Adrenal gland (tissue), 12 donors: ENCODE measurements around the gene EIF4G3. TPM values are rescaled to one million over a fixed set of nuclear protein-coding genes. Genes with fewer than 3 reads are reported as not detected.

Experiments
- DNase-seq, 7 donors: peaks; one replicate each; pipeline ENCODE4 v3.0.0-alpha.2; 2019 to 2020
- H3K27ac ChIP-seq, 5 donors: fragments of 200-600 bp; sonication (generic) in 4 of 5; 1 replicate in 3 of 5; 2 replicates in 2 of 5; pipeline versions ENCODE4 v1.5.1 to v1.8.0; 2016 to 2020; ENCODE audit warnings: mild to moderate bottlenecking in 1 of 5
- H3K27me3 ChIP-seq: fragments of 200-600 bp; 2 replicates; pipeline ENCODE4 v1.8.0; 2021
- H3K36me3 ChIP-seq, 2 donors: fragments of 200-600 bp; replicated peaks in 1 of 2; 1 replicate in 1 of 2; 2 replicates in 1 of 2; pipeline versions ENCODE4 v1.5.1 to v1.8.0; 2018 to 2022
- H3K4me1 ChIP-seq, 2 donors: fragments of 200-600 bp; replicated peaks in 1 of 2; 1 replicate in 1 of 2; 2 replicates in 1 of 2; pipeline versions ENCODE4 v1.5.1 to v1.8.0; 2018 to 2021
- H3K4me3 ChIP-seq, 4 donors: fragments of 200-600 bp; sonication (generic) in 3 of 4; one replicate each; pipeline ENCODE4 v1.5.1; 2016 to 2018
- H3K9me3 ChIP-seq, 3 donors: fragments of 200-600 bp; sonication (generic) in 1 of 3; replicated peaks in 1 of 3; 1 replicate in 2 of 3; 2 replicates in 1 of 3; pipeline versions ENCODE4 v1.5.1 to v1.8.0; 2016 to 2021
- CTCF ChIP-seq, 6 experiments: fragments of 450-650 bp in 4 of 6; fragments of 200-600 bp in 2 of 6; sonication (generic) in 1 of 6; IDR thresholded peaks; 1 replicate in 5 of 6; 2 replicates in 1 of 6; pipeline versions ENCODE4 v1.5.1 to v1.8.0; 2016 to 2021; ENCODE audit warnings: antibody characterized with exemption in 6 of 6, mild to moderate bottlenecking in 2 of 6, moderate library complexity in 1 of 6
- POLR2A ChIP-seq, 2 donors: fragments of 450-650 bp; IDR thresholded peaks; one replicate each; pipeline ENCODE4 v1.6.1; 2017; ENCODE audit warnings: antibody characterized with exemption in 2 of 2, mild to moderate bottlenecking in 2 of 2, moderate library complexity in 1 of 2
- WGBS, 4 donors: extraction: QIAGEN DNeasy Blood & Tissue Kit in 2 of 4; methylation state at CpG; one replicate each; pipeline versions ENCODE4 v1.1.5 to v1.1.7; 2013 to 2017; 5-methylcytosine and 5-hydroxymethylcytosine counted together
- intact Hi-C, 2 donors: fragments of 100-400 bp; cut with DNase I; formaldehyde crosslinking; loops; one replicate each; pipeline versions ENCODE4 v1.14.1 to v1.15.0; 2022 to 2023
- polyA plus RNA-seq, 3 donors: library from polyadenylated mRNA; stranded (reverse); fragments of 200-250 nt in 2 of 3; fragments of 350-450 nt in 1 of 3; fragmentation: Illumina TruSeq in 1 of 3; extraction: RNeasy Lipid Tissue Mini Kit (QIAGEN cat#74804) in 1 of 3; gene quantifications; one replicate each; pipeline ENCODE4 v1.2.3, GENCODE V29; 2013 to 2014
- total RNA-seq, 9 donors: library from RNA; depleted of rRNA in 4 of 9; stranded (reverse); fragments of >200 nt in 4 of 9; fragments of 120-200 nt in 1 of 9; fragmentation: NEBNext Ultra II Directional in 1 of 9; extraction: Animal tissue kit (Norgen Biotek cat#: 25700) in 1 of 9; gene quantifications; one replicate each; pipeline versions ENCODE4 v1.1.0 to v1.2.4, GENCODE V29; 2013 to 2023
- donor health status: healthy with polysubstance abuse.
- donor health status: Bipolar disorder and iron deficiency.
- donor health status: DM: yes; HTN: yes; CAD: no.
- donor health status: DM: no; HTN: no; CAD: no.
- donor health status: DM: no; HTN: no; CAD: no.
- donor health status: DM: yes; HTN: yes; CAD: no.

Gene EIF4G3
- total and polyA plus RNA-seq, 12 donors = 30.7 to 58.7 (median 51.6) TPM

GRCh38 chr1:20950679-20951078 is 226.0 kb downstream of the EIF4G3 start:
- Histone ChIP-seq H3K36me3 (no peaks in the 10 kb centered on the region), H3K4me1 (peaks cover 9 to 16% of the 10 kb centered on the region in 2 donors), H3K27me3 (no peaks in the 10 kb centered on the region), H3K27ac (no peak overlapping the region), H3K9me3 (no peaks in the 10 kb centered on the region), H3K4me3 (no peak overlapping the region)
- 89 to 93% (median 90%) methylated on average over 3 of the region's 3 CpGs for WGBS, 4 donors
- TF ChIP-seq CTCF (IDR thresholded peaks at IDR 0.05) (no peak), POLR2A (IDR thresholded peaks at IDR 0.05) (no peak)
- DNase-seq = no peak
- intact Hi-C loops = no loop called here

GRCh38 chr1:20949871-20950590 is 226.7 kb downstream of the EIF4G3 start:
- no peak overlapping the region for H3K27ac ChIP-seq
- DNase-seq = no peak
- peaks cover 9 to 16% of the 10 kb centered on the region in 2 donors for H3K4me1 ChIP-seq
- H3K4me3 ChIP-seq = no peak overlapping the region
- TF ChIP-seq CTCF (IDR thresholded peaks at IDR 0.05) (no peak), POLR2A (IDR thresholded peaks at IDR 0.05) (no peak)
- 81 to 85% (median 84%) methylated on average over 9 of the region's 9 CpGs for WGBS, 4 donors
- H3K9me3 ChIP-seq = no peaks in the 10 kb centered on the region
- H3K27me3 ChIP-seq = no peaks in the 10 kb centered on the region
- no peaks in the 10 kb centered on the region for H3K36me3 ChIP-seq
- intact Hi-C loops = no loop called here

- TF ChIP-seq CTCF (IDR thresholded peaks at IDR 0.05) = no peak
- TF ChIP-seq POLR2A (IDR thresholded peaks at IDR 0.05) = no peak
- Histone ChIP-seq H3K4me3 (no peak overlapping the region), H3K4me1 (peaks cover 2 to 13% of the 10 kb centered on the region in 2 donors), H3K9me3 (no peaks in the 10 kb centered on the region), H3K27ac (no peak overlapping the region), H3K27me3 (no peaks in the 10 kb centered on the region), H3K36me3 (no peaks in the 10 kb centered on the region)
- DNase-seq = no peak
- intact Hi-C loops = no loop called here
- 77 to 82% (median 79%) methylated on average over 6 of the region's 6 CpGs for WGBS, 4 donors
Observed at GRCh38 chr1:20948101-20948500, 228.6 kb downstream of the EIF4G3 start.

GRCh38 chr1:20947409-20947808 is 229.3 kb downstream of the EIF4G3 start:
- TF ChIP-seq CTCF (IDR thresholded peaks at IDR 0.05) (no peak), POLR2A (IDR thresholded peaks at IDR 0.05) (no peak)
- intact Hi-C loops = no loop called here
- no peak for DNase-seq
- Histone ChIP-seq H3K27ac (no peak overlapping the region), H3K4me1 (peaks cover 0 to 8% of the 10 kb centered on the region in 2 donors), H3K4me3 (no peak overlapping the region), H3K27me3 (no peaks in the 10 kb centered on the region), H3K9me3 (no peaks in the 10 kb centered on the region), H3K36me3 (no peaks in the 10 kb centered on the region)
- WGBS, 4 donors = 82 to 88% (median 84%) methylated on average over 2 of the region's 2 CpGs
